Bone marrow (tissue), 2 donors: ENCODE results near the gene DISP3.
"Not testable (repeated sequence)": the region's sequence is repeated elsewhere in the genome, so short reads cannot be mapped to it uniquely, and the experiment has no call there.

Experiments
- DNase-seq, 2 donors: peaks; one replicate each; lab custom pipeline; 2025; lab: John Stamatoyannopoulos, UW

DISP3 gene

GRCh38 chr1:11576109-11576875 lies 97.3 kb downstream of the DISP3 start:
- no peak for DNase-seq

DNA sequence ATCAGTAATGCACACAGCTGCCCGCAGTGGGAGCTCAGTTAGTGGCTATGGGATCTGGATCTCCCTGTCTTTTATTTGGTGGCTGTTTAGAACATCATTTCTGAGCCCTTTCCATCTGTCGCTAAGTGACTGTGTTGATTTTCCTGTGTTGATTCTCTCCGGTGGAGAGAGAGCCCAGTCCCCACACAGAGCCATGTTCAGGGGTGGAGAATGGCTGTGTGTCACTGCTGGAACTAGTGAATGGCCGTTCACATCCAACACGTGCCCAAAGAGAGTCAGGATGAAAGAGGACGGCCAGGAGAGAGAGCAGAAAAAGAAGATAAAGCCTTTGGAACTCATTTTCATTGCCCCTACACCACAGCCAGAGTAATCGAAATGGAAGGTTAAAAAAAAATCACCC lies 99.0 kb downstream of the DISP3 start:
- DNase-seq, result no peak

DNA sequence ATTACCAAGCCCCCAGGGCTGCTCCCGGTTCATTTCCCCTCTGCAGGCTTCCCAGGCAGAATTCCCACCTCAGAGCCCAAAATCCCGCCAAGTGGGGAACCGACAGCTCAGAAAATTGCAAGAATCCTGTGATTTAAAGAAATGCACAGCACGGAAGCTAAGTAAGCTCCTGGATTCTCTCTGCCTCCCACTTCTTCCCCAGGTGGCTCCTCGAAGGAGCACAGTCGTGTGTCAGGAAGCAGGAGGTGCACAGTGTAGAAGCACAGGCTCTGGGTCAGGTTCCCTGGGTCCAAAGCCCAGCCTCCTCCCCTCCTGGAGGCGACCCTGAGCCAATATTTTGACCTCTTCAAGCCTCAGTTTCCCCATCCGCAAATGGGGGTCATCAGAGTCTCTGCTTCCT lies 100.6 kb downstream of the DISP3 start:
- DNase-seq, result no peak

- DNase-seq, result not testable (repeated sequence)
These were observed 101.1 kb downstream of the DISP3 start for GRCh38 chr1:11580049-11580448.

- no peak for DNase-seq
These were observed 102.6 kb downstream of the DISP3 start for GRCh38 chr1:11581445-11581991.

- DNase-seq, result no peak
These were observed 106.4 kb downstream of the DISP3 start for GRCh38 chr1:11585389-11585788.
